ENCODE measurements around the gene MED15.

MED15 gene

GRCh38 chr22:20553947-20554741, 46.7 kb downstream of the MED15 start:
- no peak for DNase-seq

DNA sequence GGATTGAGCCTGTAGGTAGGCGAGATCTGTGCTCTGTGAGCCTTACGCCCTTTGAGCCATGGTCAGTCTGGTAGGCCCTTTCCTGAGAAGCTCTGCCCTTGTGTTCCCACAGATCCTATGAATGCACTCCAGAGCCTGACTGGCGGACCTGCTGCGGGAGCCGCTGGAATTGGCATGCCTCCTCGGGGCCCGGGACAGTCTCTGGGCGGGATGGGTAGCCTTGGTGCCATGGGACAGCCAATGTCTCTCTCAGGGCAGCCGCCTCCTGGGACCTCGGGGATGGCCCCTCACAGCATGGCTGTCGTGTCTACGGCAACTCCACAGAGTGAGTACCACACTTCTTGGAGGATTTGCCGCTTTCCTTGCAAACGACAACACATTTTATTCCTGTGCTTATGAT, 47.4 kb downstream of the MED15 start:
- DNase-seq: no peak

DNA sequence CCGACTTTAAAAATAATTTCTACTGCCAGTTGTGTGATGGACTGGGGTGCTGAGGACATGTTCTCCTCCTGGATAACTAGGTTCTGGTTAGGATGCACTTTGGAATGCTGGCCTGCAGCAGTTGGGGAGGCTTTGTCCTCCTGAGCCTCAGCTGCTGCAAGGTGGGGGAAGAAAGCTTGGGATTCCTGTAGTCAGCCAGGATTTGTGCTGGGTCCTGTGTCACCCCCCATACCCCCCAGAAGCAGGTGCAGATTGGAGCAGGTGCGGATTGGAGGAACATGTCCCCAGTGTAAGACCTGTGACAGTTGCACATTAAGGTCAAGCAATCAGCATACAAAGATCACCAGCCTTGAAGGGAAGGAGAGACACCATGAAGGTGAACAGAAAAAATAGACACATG, 51.1 kb downstream of the MED15 start:
- no peak for DNase-seq

DNA sequence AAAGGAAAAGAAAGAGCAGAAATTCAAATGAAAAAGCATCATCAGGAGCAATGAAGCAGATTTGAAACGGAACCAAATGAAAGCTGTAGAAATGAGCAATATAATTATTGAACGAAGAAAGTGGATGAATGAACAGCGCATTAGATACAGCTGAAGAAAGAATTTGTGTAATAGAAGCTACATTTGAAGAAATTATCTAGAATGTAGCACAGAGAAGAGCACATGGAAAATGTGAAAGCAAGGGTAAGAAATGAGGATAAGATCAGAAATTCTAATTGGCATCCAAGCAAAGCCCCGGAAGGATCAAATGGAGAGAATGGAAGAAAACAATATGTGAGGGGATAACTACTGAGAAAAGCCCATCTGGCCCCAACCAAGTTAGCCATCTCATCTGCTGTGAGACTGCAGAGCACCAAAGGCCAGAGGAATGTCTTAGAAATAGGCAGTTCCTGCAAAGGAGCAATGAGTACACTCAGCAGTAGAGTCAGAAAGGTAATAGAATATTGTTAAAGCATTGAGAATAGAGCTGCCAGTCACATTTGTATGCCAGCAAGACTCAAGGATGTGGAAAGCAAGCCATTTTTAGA, 51.9 kb downstream of the MED15 start:
- no peak for DNase-seq

DNA sequence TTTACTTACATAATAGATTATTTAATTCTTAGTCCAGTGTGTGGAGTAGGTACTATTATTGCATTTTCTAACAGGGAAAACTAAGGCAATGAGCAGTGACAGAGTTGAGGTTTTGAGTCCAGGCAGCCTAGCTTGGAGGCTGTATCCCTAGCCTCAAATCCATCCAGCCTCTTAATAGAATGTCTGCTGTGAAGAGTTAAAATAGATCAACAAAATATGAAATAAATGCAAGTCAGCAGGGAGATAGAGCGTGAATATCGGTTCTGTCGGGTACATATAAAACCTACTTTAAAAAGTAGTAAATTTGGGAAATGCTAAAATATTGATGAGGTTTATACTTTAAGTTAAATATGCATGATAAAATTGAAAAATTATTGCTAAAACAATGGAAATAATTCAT, 53.3 kb downstream of the MED15 start:
- DNase-seq: no peak

DNA sequence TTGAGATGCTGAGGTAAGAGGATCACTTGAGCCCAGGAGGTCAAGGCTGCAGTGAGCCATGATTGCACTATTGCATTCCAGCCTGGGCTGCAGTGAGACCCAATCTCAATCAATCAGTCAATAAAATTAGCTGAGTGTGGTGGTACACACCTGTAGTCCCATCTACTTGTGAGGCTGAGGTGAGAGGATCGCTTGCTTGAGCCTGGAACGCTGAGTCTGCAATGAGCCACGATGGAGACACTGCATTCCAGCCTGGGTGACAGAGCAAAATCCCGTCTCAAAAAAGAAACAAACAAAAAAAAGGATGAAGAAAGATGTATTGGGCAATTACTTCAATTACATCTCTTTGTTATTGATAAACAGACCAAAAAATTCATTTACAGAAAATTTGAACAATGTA, 54.5 kb downstream of the MED15 start:
- no peak for DNase-seq

GRCh38 chr22:20562607-20563465, 55.4 kb downstream of the MED15 start:
- no peak for DNase-seq

DNA sequence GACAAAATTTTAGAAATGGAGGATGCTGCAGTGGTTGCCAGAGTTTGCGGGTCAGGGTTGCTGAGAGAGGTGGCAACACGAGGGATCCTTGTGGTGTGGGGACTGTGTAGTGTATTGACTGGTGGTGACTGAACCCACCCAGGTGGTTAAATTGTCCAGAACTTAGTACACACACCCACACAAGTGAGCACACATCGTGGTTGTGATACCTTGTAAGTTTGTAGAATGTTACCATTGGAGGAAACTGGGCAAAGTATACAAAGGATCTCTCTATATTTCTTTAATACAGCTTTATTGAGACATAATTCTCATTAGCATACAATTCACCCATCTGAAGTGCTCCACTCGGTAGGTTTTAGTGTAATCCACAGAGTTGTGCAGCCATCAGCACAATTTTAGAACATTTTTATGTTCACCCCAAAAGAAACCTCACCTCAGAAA, 56.1 kb downstream of the MED15 start:
- DNase-seq: no peak

DNA sequence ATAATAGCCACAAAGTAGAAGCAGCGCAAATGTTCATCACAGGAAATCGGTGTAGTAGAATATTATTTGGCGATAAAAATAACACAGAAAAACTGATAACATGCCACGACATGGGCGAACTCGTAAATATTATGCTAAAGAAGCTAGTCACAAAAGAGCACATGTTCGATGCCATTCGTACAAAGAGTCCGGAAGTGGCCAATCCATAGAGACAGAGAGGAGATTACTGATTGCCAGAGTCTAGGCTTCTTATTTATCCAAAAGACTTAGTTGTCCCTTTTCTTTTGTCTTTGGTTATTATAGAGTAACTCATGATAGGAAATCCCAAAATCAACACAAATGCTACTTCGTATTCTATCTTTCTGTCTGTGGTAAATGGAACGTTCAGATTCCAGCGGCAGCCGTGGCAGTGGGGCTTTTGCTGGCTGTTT, 56.5 kb downstream of the MED15 start:
- no peak for DNase-seq

GRCh38 chr22:20565079-20565734, 57.8 kb downstream of the MED15 start:
- no peak for DNase-seq

DNA sequence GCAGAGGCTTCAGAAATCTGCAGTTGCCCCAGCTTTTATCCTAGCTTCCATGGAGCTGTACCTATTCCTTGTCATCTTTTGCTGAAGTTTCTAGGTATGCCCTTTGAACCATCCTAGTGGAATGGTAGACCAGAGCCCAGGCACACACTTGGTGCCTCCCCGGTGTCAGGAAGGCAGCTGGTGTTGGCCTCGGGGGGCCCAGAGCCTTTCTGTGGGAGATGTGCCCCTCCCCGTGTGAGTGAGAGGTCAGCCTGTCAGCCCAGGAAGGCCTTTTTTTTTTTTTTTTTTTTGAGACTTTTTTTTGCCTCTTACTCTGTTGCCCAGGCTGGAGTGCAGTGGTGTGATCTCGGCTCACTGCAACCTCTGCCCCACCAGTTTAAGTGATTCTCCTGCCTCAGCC, 58.4 kb downstream of the MED15 start:
- no peak for DNase-seq

DNA sequence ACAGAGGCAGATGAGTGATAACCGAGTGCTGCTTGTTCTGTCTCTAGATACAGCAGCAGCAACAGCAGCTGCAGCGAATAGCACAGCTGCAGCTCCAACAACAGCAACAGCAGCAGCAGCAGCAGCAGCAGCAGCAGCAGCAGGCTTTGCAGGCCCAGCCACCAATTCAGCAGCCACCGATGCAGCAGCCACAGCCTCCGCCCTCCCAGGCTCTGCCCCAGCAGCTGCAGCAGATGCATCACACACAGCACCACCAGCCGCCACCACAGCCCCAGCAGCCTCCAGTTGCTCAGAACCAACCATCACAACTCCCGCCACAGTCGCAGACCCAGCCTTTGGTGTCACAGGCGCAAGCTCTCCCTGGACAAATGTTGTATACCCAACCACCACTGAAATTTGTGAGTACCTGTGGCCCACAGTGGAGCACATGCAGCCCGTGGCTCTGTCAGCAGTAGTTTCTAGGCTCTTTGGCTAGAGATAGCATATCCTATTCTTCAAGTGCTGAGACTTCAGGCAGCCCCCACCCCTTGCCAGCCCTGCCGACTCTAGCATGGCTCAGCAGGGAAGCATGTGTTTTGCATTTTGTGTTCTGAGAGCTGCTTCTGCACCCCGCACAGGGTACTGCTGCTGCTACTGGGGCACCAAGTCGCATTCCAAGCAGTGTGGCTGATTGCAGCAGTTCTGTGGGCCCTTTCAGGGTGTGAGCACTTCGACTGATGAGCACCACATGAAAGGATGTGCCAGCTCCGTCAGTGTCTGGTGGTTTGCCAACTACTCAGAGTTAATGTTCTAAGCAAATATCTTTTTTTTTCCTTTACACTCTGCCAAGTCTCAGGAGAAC, 59.2 kb downstream of the MED15 start:
- DNase-seq: no peak

GRCh38 chr22:20567371-20567847, 60.0 kb downstream of the MED15 start:
- no peak for DNase-seq

DNA sequence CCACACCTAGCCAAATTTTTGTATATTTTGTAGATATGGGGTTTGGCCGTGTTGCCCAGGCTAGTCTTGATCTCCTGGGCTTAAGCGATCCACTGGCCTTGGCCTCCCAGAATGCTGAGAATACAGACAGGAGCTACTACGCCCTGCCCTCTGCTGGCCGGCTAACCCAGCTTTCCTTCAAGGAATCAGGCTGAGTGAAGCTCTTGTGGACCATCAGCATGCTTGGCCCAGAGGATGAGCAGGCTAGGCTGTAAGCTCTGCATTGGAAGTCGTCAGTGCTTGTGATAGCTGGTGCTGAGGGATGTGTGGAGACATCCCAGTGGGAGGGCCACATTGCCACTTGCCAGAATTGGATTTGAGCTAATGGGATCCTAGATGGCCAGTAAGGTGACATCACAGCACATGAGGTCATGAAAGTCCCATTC, 60.6 kb downstream of the MED15 start:
- DNase-seq: no peak

- DNase-seq: no peak
Measured at GRCh38 chr22:20568502-20569058, 61.2 kb downstream of the MED15 start.

DNA sequence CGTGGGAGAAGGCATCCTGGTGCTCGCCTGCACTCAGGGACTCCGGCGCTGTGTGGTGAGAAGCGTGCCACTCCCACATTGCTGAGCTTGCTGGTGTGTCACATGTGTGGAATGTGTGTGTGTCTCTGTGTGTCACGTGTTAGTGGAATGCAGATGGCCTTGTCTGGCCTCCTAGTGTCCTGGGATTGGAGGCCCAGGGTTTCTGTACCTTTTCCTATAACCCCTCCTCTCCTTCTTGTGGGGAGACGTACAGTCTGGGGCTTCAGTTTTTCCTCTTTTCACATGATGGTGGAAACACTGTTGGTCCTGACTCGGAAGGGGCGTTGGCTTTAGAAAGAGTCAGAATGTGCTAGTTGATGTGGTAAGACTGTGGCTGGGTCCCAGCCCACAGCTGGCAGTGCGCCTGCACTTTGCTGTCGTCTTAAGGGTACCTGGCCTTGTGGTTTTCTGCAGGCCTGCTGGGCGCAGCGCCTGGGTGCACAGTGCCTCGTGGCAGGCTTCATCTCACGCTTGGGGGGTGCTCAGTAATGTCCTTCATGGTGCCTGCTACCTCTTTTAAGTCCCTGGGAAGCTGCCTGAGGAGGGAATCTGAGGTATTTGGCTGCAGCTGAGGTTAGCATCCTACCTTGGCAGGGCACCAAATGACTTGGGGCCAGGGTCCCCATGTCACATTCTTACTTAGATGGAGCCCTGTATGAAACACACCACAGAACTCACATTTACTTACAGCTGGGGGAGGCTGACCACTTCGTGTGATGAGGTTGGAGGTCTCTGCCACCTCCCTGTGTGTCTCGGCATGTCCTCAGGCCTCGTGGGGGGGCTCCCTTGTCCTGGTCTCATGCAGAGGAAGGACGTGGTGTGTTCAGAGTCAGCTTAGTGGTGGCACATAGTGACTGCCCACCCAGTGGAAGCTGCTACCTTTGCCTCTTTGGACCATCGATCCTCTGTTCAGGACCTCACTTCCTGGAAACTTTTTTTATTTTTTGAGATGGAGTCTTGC, 61.9 kb downstream of the MED15 start:
- no peak for DNase-seq

DNA sequence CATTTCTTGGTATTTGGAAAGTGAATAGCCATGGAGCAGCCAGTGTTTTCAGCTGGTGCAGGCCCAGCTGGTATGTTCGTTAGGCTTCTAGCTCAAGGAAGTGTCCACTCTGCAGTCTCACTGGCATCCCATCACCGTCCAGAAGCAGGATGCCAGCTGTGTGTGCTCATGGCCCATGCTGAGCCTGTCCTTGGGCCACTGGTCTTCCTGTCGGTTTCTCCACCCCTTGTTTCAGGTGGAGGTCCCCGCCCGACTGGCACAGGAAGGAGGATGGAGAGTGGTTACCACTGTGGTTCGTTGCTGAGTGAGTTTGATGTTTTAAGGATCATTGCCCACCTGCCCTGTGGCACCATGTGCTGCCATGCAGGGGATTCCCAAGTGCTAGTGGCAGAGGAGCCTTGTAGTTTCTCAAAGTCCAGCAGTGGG, 63.7 kb downstream of the MED15 start:
- DNase-seq: no peak

- no peak for DNase-seq
Measured at GRCh38 chr22:20571531-20572007, 64.2 kb downstream of the MED15 start.

DNA sequence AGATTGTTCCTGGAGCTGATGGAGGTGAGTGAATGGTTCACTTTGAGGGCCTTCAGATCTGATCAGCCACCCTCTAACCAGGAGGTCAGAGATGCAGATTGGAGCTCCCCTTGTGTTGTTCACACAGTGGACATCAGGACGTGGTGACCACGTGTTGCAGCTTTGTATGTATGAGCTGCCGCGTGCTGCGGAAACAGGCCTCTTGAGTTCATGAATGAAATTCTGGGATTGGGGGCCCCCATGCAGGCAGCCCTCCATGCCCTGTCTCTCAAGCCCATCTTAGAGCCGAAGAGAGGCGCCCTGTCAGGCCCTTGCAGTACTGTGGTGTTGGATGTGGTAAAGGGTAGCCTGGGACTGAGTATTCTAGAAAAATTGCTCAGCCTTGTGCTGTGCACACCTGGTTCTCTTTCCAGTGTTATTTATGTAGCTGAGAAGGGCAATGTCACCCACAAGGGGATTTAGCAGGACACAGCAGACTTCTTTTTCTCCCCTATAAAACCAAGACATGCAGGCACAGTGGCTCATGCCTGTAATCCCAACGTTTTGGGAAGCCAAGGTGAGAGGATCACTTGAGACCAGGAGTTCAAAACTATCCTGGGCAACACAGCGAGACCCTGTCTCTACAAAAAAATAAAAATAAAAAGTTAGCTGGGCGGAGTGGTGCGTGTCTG, 64.9 kb downstream of the MED15 start:
- DNase-seq: no peak

All from NCI-H2029 (cell line).